Kidney epithelial cell (primary cell): ENCODE measurements around the gene AKNAD1. TPM values are rescaled to one million over a fixed set of nuclear protein-coding genes. Genes with fewer than 3 reads are reported as not detected.

ENCODE experiments used
- DNase-seq: peaks from one replicate; pipeline ENCODE4 v3.0.0-alpha.2; 2010; ENCODE audit warnings: low read depth
- H3K27me3 ChIP-seq: 2 replicates; pipeline ENCODE4 v1.6.0; 2011; ENCODE audit warnings: low read length; ENCODE audit not compliant: control insufficient read depth, insufficient read depth
- H3K36me3 ChIP-seq: 2 replicates; pipeline ENCODE4 v1.5.1; 2011; ENCODE audit warnings: low read length; ENCODE audit not compliant: control insufficient read depth, insufficient read depth
- H3K4me3 ChIP-seq: 2 replicates; pipeline ENCODE4 v1.5.1; 2011; ENCODE audit warnings: low read depth, mild to moderate bottlenecking, control low read depth, low read length
- CTCF ChIP-seq: IDR thresholded peaks from 2 replicates; pipeline ENCODE4 v1.5.1; 2011; ENCODE audit warnings: mild to moderate bottlenecking, moderate library complexity, low read length, control low read depth, inconsistent platforms; ENCODE audit not compliant: insufficient read depth, poor library complexity, severe bottlenecking
- total RNA-seq: library from RNA; depleted of rRNA; stranded (reverse); fragments of >200 nt; gene quantifications from 2 replicates; pipeline ENCODE4 v1.2.3, GENCODE V29; 2015

The AKNAD1 gene
- total RNA-seq, 1 donor from 2014 or later: 1.8 TPM

GRCh38 chr1:108830119-108831008 lies 26.5 kb downstream of the AKNAD1 start:
- no peak for DNase-seq
- Histone ChIP-seq H3K27me3 (no peaks in the 10 kb centered on the region), H3K36me3 (no peaks in the 10 kb centered on the region), H3K4me3 (no peak overlapping the region)
- no peak for TF ChIP-seq CTCF

- DNase-seq: no peak
- H3K36me3 ChIP-seq: no peaks in the 10 kb centered on the region
- no peak overlapping the region for H3K4me3 ChIP-seq
- TF ChIP-seq CTCF: no peak
- H3K27me3 ChIP-seq: no peaks in the 10 kb centered on the region
These were observed 27.4 kb downstream of the AKNAD1 start for GRCh38 chr1:108829498-108829916.

DNA sequence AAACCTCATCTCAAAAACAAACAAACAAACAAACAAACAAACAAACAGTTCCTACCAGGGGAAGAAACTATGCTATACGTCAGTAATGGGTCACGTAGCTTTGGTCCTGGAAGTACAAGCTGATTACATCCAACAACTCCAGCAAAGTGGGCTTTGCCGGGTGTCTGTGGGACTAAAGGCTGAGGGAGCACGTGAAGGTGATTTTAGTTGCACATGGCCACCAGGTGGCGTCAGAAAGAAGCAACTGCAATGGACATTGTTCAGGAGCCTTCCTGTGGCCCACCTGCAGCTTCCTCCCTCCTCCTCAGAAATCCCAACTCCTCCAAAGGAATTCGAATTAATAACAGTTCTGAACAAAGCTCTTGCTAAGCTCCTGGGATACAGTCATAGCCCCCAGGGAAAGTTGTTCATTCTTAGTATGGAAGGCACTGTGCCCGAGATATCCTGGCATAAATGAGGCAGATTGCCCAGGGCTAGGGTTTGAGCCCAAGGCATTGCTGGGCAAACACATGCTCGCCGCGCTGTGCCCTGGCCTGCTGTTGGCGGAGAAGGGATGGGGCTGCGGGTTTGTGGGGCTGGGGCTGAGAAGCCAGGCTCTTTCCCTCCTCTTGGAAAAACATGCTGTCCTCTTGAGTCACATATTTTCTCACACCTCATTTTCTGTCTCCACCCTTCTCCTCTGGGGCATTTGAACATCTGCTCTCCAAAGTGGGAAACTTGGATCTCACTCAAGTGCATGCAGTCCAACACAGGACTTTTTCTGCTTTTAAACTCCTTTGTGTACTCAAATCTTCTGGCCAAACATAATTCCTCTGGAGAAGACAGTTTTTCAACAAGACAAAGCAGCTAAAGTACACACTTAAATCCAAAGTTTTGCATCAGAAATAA lies 28.6 kb downstream of the AKNAD1 start:
- Histone ChIP-seq H3K27me3 (no peaks in the 10 kb centered on the region), H3K36me3 (no peaks in the 10 kb centered on the region), H3K4me3 (no peak overlapping the region)
- peak; percentile 67 for TF ChIP-seq CTCF
- DNase-seq: no peak

- H3K36me3 ChIP-seq: no peaks in the 10 kb centered on the region
- DNase-seq: no peak
- TF ChIP-seq CTCF: no peak
- no peak overlapping the region for H3K4me3 ChIP-seq
- H3K27me3 ChIP-seq: no peaks in the 10 kb centered on the region
These were observed 30.7 kb downstream of the AKNAD1 start for GRCh38 chr1:108826081-108826635.

DNA sequence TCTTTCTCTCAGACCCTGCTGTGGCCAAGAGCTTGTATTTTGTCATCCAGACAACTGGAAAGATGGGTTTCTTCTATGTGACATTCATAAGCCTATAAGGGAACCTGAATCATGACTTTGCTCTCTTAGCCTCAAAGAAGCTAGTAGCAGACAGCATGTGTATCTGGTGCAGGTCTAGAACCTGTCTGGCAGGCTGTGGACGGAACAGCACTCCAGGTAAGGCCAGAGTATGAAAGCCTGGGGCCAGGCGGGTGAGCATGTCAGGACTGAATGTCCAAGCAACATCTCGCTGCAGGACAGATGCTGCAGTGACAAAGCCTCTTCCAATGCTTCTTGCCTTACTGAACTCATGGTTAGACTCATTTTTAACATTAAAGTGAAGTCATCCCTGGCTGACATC lies 32.8 kb downstream of the AKNAD1 start:
- no peak for TF ChIP-seq CTCF

More for the DNA sequence above, 32.8 kb downstream of the AKNAD1 start:
- no peak overlapping the region for H3K4me3 ChIP-seq
- H3K36me3 ChIP-seq: no peaks in the 10 kb centered on the region
- no peak for DNase-seq
- H3K27me3 ChIP-seq: no peaks in the 10 kb centered on the region
